22Rv1 (cell line): Measurements from ENCODE around the gene ARHGAP26.

Source experiments
- H3K27ac ChIP-seq: fragments of 450-650 bp; 2 replicates; pipeline ENCODE4 v1.5.1; 2017
- CTCF ChIP-seq: fragments of 450-650 bp; IDR thresholded peaks from 2 replicates; pipeline ENCODE4 v1.5.1; 2017; ENCODE audit warnings: mild to moderate bottlenecking
- ZFX ChIP-seq: fragments of 450-650 bp; IDR thresholded peaks from 2 replicates; pipeline ENCODE4 v1.6.1; 2017; ENCODE audit warnings: antibody characterized with exemption, borderline replicate concordance

The ARHGAP26 gene

GRCh38 chr5:143173139-143173889 lies 403.1 kb downstream of the ARHGAP26 start:
- TF ChIP-seq ZFX (no peak), CTCF (no peak)
- no peak overlapping the region for H3K27ac ChIP-seq

DNA sequence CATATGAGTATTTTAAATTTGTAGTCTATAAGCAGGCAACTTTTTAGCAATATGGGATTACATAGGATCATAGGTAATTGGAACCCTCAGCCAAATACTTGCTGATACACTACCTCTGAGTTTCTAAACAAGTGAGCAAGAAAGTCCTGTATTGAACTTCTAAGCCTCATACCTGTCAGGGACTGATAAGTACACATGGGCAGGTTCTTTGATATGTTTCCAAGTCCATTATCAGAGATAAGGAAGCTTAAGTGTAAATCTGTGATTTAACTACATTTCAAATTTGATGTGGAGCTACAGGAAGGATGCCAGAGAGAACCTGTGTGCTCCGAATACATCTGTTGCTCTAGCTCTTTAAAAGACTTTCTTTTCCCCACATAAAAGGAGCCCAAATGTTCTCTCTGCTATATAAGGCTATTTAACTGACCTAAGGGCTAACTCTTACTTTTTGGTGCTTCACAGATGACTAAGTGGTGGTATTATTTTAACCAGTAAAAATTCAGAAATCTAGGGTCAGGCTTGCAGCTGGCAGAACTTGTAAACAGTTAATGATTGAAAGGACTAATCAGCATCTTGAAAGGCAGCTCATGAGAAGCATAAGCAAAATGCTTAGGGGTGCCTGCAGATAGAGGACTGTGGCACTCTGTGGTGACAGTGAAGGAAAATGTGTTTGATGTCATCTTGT lies 404.7 kb downstream of the ARHGAP26 start:
- no peak for TF ChIP-seq CTCF
- no peak for TF ChIP-seq ZFX
- H3K27ac ChIP-seq, result no peak overlapping the region

DNA sequence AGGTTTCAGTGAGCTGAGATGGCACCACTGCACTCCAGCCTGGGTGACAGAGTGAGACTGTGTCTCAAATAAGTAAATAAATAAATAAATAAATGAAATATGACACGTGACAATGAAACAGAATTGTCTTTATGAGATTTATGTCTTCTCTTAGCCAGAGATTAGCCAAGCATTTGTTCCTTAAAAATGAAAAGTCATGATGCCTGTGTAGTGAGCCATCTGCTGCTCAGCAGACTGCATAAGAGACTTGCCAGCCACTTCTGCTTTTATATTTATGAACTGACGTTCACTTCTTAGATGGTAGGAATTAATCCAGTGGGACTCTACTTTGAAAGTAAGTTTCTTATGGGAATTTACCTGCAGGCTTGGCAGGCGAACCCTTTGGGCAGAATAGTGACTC lies 405.9 kb downstream of the ARHGAP26 start:
- TF ChIP-seq CTCF, result no peak
- no peak for TF ChIP-seq ZFX
- no peak overlapping the region for H3K27ac ChIP-seq

DNA sequence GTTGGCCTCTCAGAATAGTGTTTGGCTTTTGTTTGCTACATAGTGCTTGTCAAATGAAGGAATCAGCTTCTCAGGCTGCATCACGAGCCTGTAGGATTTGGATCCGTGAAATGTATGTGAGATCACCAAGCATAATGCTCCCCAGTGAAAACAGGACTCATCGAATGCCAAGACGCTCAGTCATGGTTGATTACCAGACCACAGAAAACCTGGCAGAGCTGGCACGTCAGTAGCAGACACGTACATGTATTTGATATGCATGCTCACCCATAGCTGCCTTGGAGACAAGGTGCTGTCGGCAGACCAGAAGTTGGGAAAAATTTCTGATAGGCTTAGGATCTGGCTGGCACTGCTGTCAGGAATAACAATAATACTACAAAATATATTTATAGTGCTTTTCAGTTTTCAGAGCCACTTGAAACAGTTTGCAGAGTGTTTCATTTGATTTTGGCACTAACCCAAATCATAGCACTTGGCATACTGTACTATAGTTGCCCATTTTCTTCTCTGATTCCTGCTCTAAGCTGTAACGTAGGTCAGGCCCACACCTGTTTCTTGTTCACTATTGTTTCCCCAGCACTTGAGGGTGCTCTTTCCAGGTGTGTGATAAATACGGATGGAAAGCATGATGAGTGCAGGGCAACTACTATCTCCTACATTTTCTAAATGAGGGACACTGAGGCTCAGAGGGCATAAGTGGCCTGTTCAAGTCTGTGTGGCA lies 407.2 kb downstream of the ARHGAP26 start:
- no peak overlapping the region for H3K27ac ChIP-seq
- TF ChIP-seq ZFX (no peak), CTCF (no peak)

DNA sequence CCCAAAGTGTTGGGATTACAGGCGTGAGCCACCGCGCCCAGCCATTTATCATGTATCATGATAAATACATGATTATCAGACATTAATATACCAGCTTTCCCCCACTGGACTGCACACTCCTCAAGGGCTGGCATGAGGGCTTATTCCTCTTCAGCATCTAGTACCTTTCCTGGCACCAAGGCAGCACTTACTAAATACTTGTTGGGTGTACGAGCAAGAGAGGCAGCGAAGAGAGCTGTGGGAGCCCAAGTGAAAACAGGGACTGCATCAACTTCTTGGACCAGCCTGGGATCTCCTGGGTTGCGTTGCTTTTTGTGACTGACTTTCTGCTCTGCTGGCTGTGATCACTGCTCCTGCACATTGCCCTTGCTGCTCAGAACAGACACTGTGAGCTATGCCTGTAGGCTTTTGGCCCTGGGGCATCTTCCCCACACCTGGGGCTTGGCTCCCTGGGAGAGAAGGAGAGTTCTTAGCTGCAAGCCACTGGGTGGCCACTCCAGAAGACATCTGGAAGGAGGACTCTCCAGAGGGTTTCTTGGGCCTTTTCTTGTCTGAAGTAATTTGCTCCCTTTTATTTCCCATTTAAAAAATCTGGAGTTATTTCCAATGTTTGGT lies 409.1 kb downstream of the ARHGAP26 start:
- TF ChIP-seq CTCF, result no peak
- TF ChIP-seq ZFX, result no peak
- no peak overlapping the region for H3K27ac ChIP-seq

DNA sequence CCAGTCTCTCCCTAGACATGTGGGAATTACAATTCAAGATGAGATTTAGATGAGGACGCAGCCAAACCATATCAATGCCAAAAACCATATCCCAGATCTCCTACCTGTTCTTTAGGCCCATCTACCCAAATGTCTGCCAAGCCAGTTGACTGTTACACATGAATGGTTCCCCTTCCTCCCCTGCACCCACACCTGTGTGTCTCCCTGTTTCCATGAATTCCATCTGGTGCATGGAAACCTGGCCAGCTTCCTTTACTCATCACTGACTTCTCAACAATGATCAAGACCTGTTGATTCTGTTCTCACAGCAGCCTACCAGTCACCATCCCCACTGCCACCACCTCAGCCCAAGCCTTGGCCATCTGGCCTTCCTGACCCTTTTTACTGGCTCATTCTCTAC lies 410.6 kb downstream of the ARHGAP26 start:
- TF ChIP-seq CTCF, result no peak
- no peak for TF ChIP-seq ZFX
- no peak overlapping the region for H3K27ac ChIP-seq
